IMR-90 (cell line): Measurements from ENCODE around the gene MYOM1. TPM values are rescaled to one million over a fixed set of nuclear protein-coding genes. Genes with fewer than 3 reads are reported as not detected.

Experiments used
- ATAC-seq: fragments of 200-7000 bp; cut with Tn5 transposase; 2 replicates; pipeline ENCODE4 v1.9.1; 2020; ENCODE audit warnings: low read depth, mild to moderate bottlenecking, moderate library complexity
- BruUV-seq: library from RNA; stranded (reverse); fragments of 400-500 nt; replicated peaks from 2 replicates; lab custom pipeline; 2021; lab: Mats Ljungman, UMichigan
- CTCF ChIA-PET: fragments of 300-600 bp; formaldehyde crosslinking; extraction: SDS; loops from one replicate; lab custom pipeline; 2021; ENCODE audit warnings: antibody characterized with exemption; lab: Yijun Ruan, JAX
- POLR2A ChIA-PET: fragments of 300-600 bp; sonication (Branson Sonifier 250); formaldehyde crosslinking; loops from one replicate; lab custom pipeline; 2022; ENCODE audit warnings: antibody characterized with exemption; ENCODE audit not compliant: unreplicated experiment; lab: Charles Lee
- DNase-seq: peaks from one replicate; pipeline ENCODE4 v3.0.0; 2013
- H2AFZ ChIP-seq: replicated peaks from 2 replicates; pipeline ENCODE3; 2013; ENCODE audit warnings: low read length, mild to moderate bottlenecking; ENCODE audit not compliant: poor library complexity
- H2AK5ac ChIP-seq: 2 replicates; pipeline ENCODE4 v1.6.1; 2013; ENCODE audit warnings: low read depth, low read length, inconsistent platforms
- H2AK9ac ChIP-seq: replicated peaks from 2 replicates; pipeline ENCODE3; 2013; ENCODE audit warnings: mild to moderate bottlenecking, low read depth, low read length, moderate library complexity; ENCODE audit not compliant: poor library complexity
- H2BK120ac ChIP-seq: 2 replicates; pipeline ENCODE4 v1.6.1; 2013; ENCODE audit warnings: low read depth, low read length, inconsistent platforms
- H2BK15ac ChIP-seq: 3 replicates; pipeline ENCODE4 v1.6.1; 2013; ENCODE audit warnings: low read depth, low read length, inconsistent platforms
- H2BK20ac ChIP-seq: 2 replicates; pipeline ENCODE4 v1.6.1; 2013; ENCODE audit warnings: low read depth, mild to moderate bottlenecking, inconsistent platforms, low read length, moderate library complexity
- H2BK5ac ChIP-seq: 2 replicates; pipeline ENCODE4 v1.6.1; 2013; ENCODE audit warnings: mild to moderate bottlenecking, low read depth, low read length, inconsistent platforms; ENCODE audit not compliant: poor library complexity, severe bottlenecking
- H3K14ac ChIP-seq: replicated peaks from 2 replicates; pipeline ENCODE4 v1.6.1; 2013; ENCODE audit warnings: low read depth, low read length, inconsistent platforms
- H3K18ac ChIP-seq: 2 replicates; pipeline ENCODE4 v1.6.1; 2013; ENCODE audit warnings: low read depth, low read length, control low read depth
- H3K23ac ChIP-seq: 2 replicates; pipeline ENCODE4 v1.6.1; 2013; ENCODE audit warnings: low read depth, low read length, inconsistent platforms
- H3K27ac ChIP-seq: 2 replicates; pipeline ENCODE4 v1.5.1; 2013; ENCODE audit warnings: mild to moderate bottlenecking, control low read depth, low read length; ENCODE audit not compliant: insufficient read depth
- H3K27me3 ChIP-seq: 2 replicates; pipeline ENCODE4 v1.6.1; 2013; ENCODE audit warnings: low read length; ENCODE audit not compliant: control insufficient read depth, insufficient read depth
- H3K36me3 ChIP-seq: 2 replicates; pipeline ENCODE4 v1.6.1; 2013; ENCODE audit warnings: low read length, mixed read lengths; ENCODE audit not compliant: control insufficient read depth, insufficient read depth
- H3K4ac ChIP-seq: 2 replicates; pipeline ENCODE4 v1.6.1; 2013; ENCODE audit warnings: low read depth, low read length, inconsistent platforms
- H3K4me1 ChIP-seq: 2 replicates; pipeline ENCODE4 v1.6.1; 2013; ENCODE audit warnings: low read length, mixed read lengths; ENCODE audit not compliant: control insufficient read depth, insufficient read depth
- H3K4me2 ChIP-seq: 2 replicates; pipeline ENCODE4 v1.6.1; 2013; ENCODE audit warnings: low read depth, mild to moderate bottlenecking, control low read depth, low read length, moderate library complexity
- H3K4me3 ChIP-seq: 2 replicates; pipeline ENCODE4 v1.5.1; 2013; ENCODE audit warnings: low read depth, mild to moderate bottlenecking, control low read depth, low read length, moderate library complexity; ENCODE audit not compliant: insufficient read depth
- H3K56ac ChIP-seq: 2 replicates; pipeline ENCODE4 v1.6.1; 2013; ENCODE audit warnings: low read length, inconsistent platforms; ENCODE audit not compliant: insufficient read depth; ENCODE audit errors: extremely low read depth
- H3K79me1 ChIP-seq, 2 experiments: 2 replicates each; pipeline ENCODE4 v1.6.1; 2013; ENCODE audit warnings: low read length in 2 of 2, inconsistent platforms in 1 of 2, low read depth in 1 of 2
- H3K9ac ChIP-seq: 2 replicates; pipeline ENCODE4 v1.6.1; 2013; ENCODE audit warnings: low read depth, low read length, control low read depth
- H3K9me1 ChIP-seq: 2 replicates; pipeline ENCODE4 v1.6.1; 2013; ENCODE audit warnings: low read length, inconsistent platforms; ENCODE audit not compliant: insufficient read depth
- H3K9me3 ChIP-seq: 2 replicates; pipeline ENCODE4 v1.6.1; 2013; ENCODE audit warnings: low read length; ENCODE audit not compliant: control insufficient read depth, insufficient read depth
- H4K20me1 ChIP-seq: 2 replicates; pipeline ENCODE4 v1.6.1; 2013; ENCODE audit warnings: low read length, inconsistent platforms; ENCODE audit not compliant: insufficient read depth
- H4K5ac ChIP-seq: 2 replicates; pipeline ENCODE4 v1.6.1; 2013; ENCODE audit warnings: mild to moderate bottlenecking, low read depth, low read length, control low read depth
- H4K8ac ChIP-seq, 2 experiments: 2 replicates each; pipeline ENCODE4 v1.6.1; 2013; ENCODE audit warnings: low read depth in 2 of 2, low read length in 2 of 2, control low read depth in 1 of 2, inconsistent platforms in 1 of 2
- H4K91ac ChIP-seq: 2 replicates; pipeline ENCODE4 v1.6.1; 2013; ENCODE audit warnings: low read depth, low read length, inconsistent platforms; ENCODE audit not compliant: insufficient read depth
- CHD1 ChIP-seq: IDR thresholded peaks from 2 replicates; pipeline ENCODE4 v1.6.1; 2012; ENCODE audit warnings: low read depth, low read length, improper control_type of control experiment
- MAFK ChIP-seq: IDR thresholded peaks from 2 replicates; pipeline ENCODE4 v1.6.1; 2012; ENCODE audit warnings: low read depth, low read length, improper control_type of control experiment
- POLR2A ChIP-seq: IDR thresholded peaks from 2 replicates; pipeline ENCODE4 v1.6.1; 2012; ENCODE audit warnings: mild to moderate bottlenecking, low read depth, low read length
- RFX5 ChIP-seq: IDR thresholded peaks from 2 replicates; pipeline ENCODE4 v1.8.0; 2012; ENCODE audit warnings: low read depth, mild to moderate bottlenecking, low read length, moderate library complexity
- SMC3 ChIP-seq: fragments of 150-350 bp; IDR thresholded peaks from 2 replicates; pipeline ENCODE4 v1.6.1; 2016; ENCODE audit warnings: low read depth, mild to moderate bottlenecking, antibody characterized with exemption, low read length, moderate library complexity
- WGBS, 2 experiments: methylation state at CpG; one replicate each; pipeline versions ENCODE4 v1.1.5 to v1.1.7; 2013; ENCODE audit warnings: missing lambda C conversion rate in 2 of 2; ENCODE audit not compliant: insufficient read length in 1 of 2; ENCODE audit errors: extremely low coverage in 2 of 2; 5-methylcytosine and 5-hydroxymethylcytosine counted together
- dilution Hi-C: fragments of 300-500 bp; cut with HindIII; formaldehyde crosslinking; loops from one replicate; pipeline ENCODE4 v1.14.3; 2018; ENCODE audit warnings: low sequenced_read_pairs; ENCODE audit not compliant: unreplicated experiment
- in situ Hi-C: fragments of 300-500 bp; cut with MboI; formaldehyde crosslinking; loops from 3 replicates; pipeline ENCODE4 v1.14.3; 2019; ENCODE audit warnings: low sequenced_read_pairs, inconsistent platforms, mixed read lengths
- intact Hi-C: fragments of 100-400 bp; cut with micrococcal nuclease; formaldehyde crosslinking; loops from 2 replicates; pipeline ENCODE4 v1.10.0; 2022
- polyA plus RNA-seq, 3 experiments: library from polyadenylated mRNA; depleted of rRNA; stranded (reverse); fragments of >200 nt; gene quantifications; 2 replicates each; pipeline ENCODE4 v1.2.3, GENCODE V29; 2012; ENCODE audit warnings: low replicate concordance in 1 of 3
- total RNA-seq: library from RNA; depleted of rRNA; stranded (reverse); fragments of >200 nt; gene quantifications from 2 replicates; pipeline ENCODE4 v1.2.3, GENCODE V29; 2012

Gene MYOM1
- total and polyA plus RNA-seq, 2 of the 4 experiments (the other 2 are of a cell fraction): under 0.01 to 0.10 TPM

GRCh38 chr18:3052411-3052758 is 167.4 kb downstream of the MYOM1 start:
- in situ Hi-C loops: no loop called here
- no peak for DNase-seq
- H3K4ac ChIP-seq: no peak overlapping the region
- POLR2A ChIA-PET: no interaction called here
- no peak for ATAC-seq
- H2BK15ac ChIP-seq: no peak overlapping the region
- BruUV-seq: no TSS peak
- no peak for TF ChIP-seq SMC3
- TF ChIP-seq MAFK: no peak
- no peak for TF ChIP-seq RFX5
- TF ChIP-seq CHD1: no peak
- TF ChIP-seq POLR2A: no peak
- H3K9ac ChIP-seq: no peak overlapping the region
- H3K56ac ChIP-seq: no peak overlapping the region
- no peak overlapping the region for H4K8ac ChIP-seq
- H4K91ac ChIP-seq: no peak overlapping the region
- dilution Hi-C loops: no loop called here
- H2BK5ac ChIP-seq: no peak overlapping the region
- no peaks in the 10 kb centered on the region for H3K36me3 ChIP-seq
- no peaks in the 10 kb centered on the region for H4K20me1 ChIP-seq
- peaks cover 4% of the 10 kb centered on the region; the same call in 1 of the 2 replicates for H3K9me1 ChIP-seq
- H3K4me2 ChIP-seq: no peak overlapping the region
- CTCF ChIA-PET: no interaction called here
- H3K27me3 ChIP-seq: peaks cover 8% of the 10 kb centered on the region
- H3K9me3 ChIP-seq: peaks cover 5% of the 10 kb centered on the region; the same call in 1 of the 2 replicates
- H3K27ac ChIP-seq: no peak overlapping the region
- no peak overlapping the region for H4K5ac ChIP-seq
- H3K4me1 ChIP-seq: no peaks in the 10 kb centered on the region
- 67% methylated on average over 1 of the region's 2 CpGs; no CpG with 5 or more reads in 1 of the 2 experiments for WGBS, 2 experiments
- intact Hi-C loops: no loop called here
- no peak overlapping the region for H2AFZ ChIP-seq
- no peak overlapping the region for H3K23ac ChIP-seq
- H3K79me1 ChIP-seq: no peaks in the 10 kb centered on the region
- no peak overlapping the region for H3K14ac ChIP-seq
- H3K4me3 ChIP-seq: no peak overlapping the region
- H2AK9ac ChIP-seq: no peak overlapping the region
- no peak overlapping the region for H3K18ac ChIP-seq
- H2BK120ac ChIP-seq: no peak overlapping the region
- H2BK20ac ChIP-seq: no peak overlapping the region
- no peak overlapping the region for H2AK5ac ChIP-seq
